GM12878 (cell line): ENCODE measurements around the gene ANK3. TPM values are rescaled to one million over a fixed set of nuclear protein-coding genes. Genes with fewer than 3 reads are reported as not detected.
A peak's percentile ranks its signal among the peaks of the same experiment; 100 is the strongest.

ENCODE experiments used
- ATAC-seq: fragments of 200-7000 bp; cut with Tn5 transposase; 3 replicates; pipeline ENCODE4 v1.9.1; 2020; ENCODE audit warnings: mild to moderate bottlenecking, moderate library complexity
- BruUV-seq: library from RNA; stranded (reverse); fragments of 400-500 nt; replicated peaks from 2 replicates; lab custom pipeline; 2021; lab: Mats Ljungman, UMichigan
- CTCF ChIA-PET: fragments of 300-600 bp; sonication (Branson Sonifier 250); formaldehyde crosslinking; extraction: SDS; loops from one replicate; lab custom pipeline; 2021; ENCODE audit warnings: inconsistent platforms; lab: Yijun Ruan, JAX
- POLR2A ChIA-PET: fragments of 350-600 bp; formaldehyde crosslinking; extraction: SDS; loops from one replicate; lab custom pipeline; 2021; ENCODE audit warnings: inconsistent platforms; lab: Charles Lee
- RAD21 ChIA-PET: fragments of 300-600 bp; sonication (Branson Sonifier 250); formaldehyde crosslinking; loops from one replicate; lab custom pipeline; 2023; ENCODE audit warnings: antibody characterized with exemption; ENCODE audit not compliant: unreplicated experiment; lab: Charles Lee
- SMC1A ChIA-PET: fragments of 300-600 bp; sonication (Branson Sonifier 250); formaldehyde crosslinking; loops from one replicate; lab custom pipeline; 2023; ENCODE audit not compliant: unreplicated experiment, uncharacterized antibody; lab: Charles Lee
- DNase-seq: peaks from one replicate; pipeline ENCODE4 v3.0.0-alpha.2; 2011; ENCODE audit warnings: low read depth, low spot score
- FAIRE-seq: peaks from 3 replicates; lab custom pipeline; 2011; peaks lifted over from hg19 to GRCh38; lab: Jason Lieb, UNC
- H2AFZ ChIP-seq: 2 replicates; pipeline ENCODE4 v1.6.0; 2011; ENCODE audit warnings: low read depth, low read length, control low read depth; ENCODE audit not compliant: control insufficient read depth
- H3K27ac ChIP-seq: 2 replicates; pipeline ENCODE4 v1.5.1; 2011; ENCODE audit warnings: control low read depth; ENCODE audit not compliant: control insufficient read depth, insufficient read depth
- H3K27me3 ChIP-seq, 2 experiments: replicated peaks in 1 of 2; 2 replicates each; pipeline versions ENCODE4 v1.6.0 to v1.6.1; 2011; ENCODE audit warnings: low read length in 1 of 2; ENCODE audit not compliant: control insufficient read depth in 2 of 2, insufficient read depth in 2 of 2
- H3K36me3 ChIP-seq, 2 experiments: 2 replicates each; pipeline ENCODE4 v1.5.1; 2011; ENCODE audit warnings: low read length in 1 of 2; ENCODE audit not compliant: control insufficient read depth in 2 of 2, insufficient read depth in 2 of 2
- H3K4me1 ChIP-seq: 2 replicates; pipeline ENCODE4 v1.6.1; 2011; ENCODE audit warnings: mild to moderate bottlenecking, low read length, moderate library complexity, mixed read lengths; ENCODE audit not compliant: control insufficient read depth, insufficient read depth
- H3K4me2 ChIP-seq: 2 replicates; pipeline ENCODE4 v1.6.0; 2011; ENCODE audit warnings: control low read depth; ENCODE audit not compliant: control insufficient read depth, insufficient read depth
- H3K4me3 ChIP-seq: fragments of 200-600 bp; sonication (generic); 2 replicates; pipeline ENCODE4 v1.5.1; 2016
- H3K79me2 ChIP-seq: 2 replicates; pipeline ENCODE4 v1.6.0; 2011; ENCODE audit warnings: low read length; ENCODE audit not compliant: control insufficient read depth, insufficient read depth
- H3K9ac ChIP-seq: 2 replicates; pipeline ENCODE4 v1.8.0; 2011; ENCODE audit warnings: low read length, control low read depth, mixed read lengths; ENCODE audit not compliant: control insufficient read depth, insufficient read depth
- H3K9me3 ChIP-seq: replicated peaks from 3 replicates; pipeline ENCODE4 v1.5.1; 2011; ENCODE audit warnings: mild to moderate bottlenecking, low read length; ENCODE audit not compliant: control insufficient read depth, insufficient read depth
- H4K20me1 ChIP-seq: 2 replicates; pipeline ENCODE4 v1.6.0; 2011; ENCODE audit not compliant: control insufficient read depth, insufficient read depth
- ATF7 ChIP-seq: fragments of 450-650 bp; IDR thresholded peaks from 2 replicates; pipeline ENCODE4 v1.6.1; 2016; ENCODE audit warnings: low read depth, mild to moderate bottlenecking
- BACH1 ChIP-seq: fragments of 450-650 bp; IDR thresholded peaks from 2 replicates; pipeline ENCODE4 v1.6.1; 2017; ENCODE audit warnings: mild to moderate bottlenecking, borderline replicate concordance
- CBX3 ChIP-seq: fragments of 200-600 bp; sonication (generic); IDR thresholded peaks from 2 replicates; pipeline ENCODE4 v1.6.1; 2016; ENCODE audit warnings: low read depth, borderline replicate concordance
- MEF2B ChIP-seq: fragments of 450-650 bp; IDR thresholded peaks from 2 replicates; pipeline ENCODE4 v1.6.1; 2018; ENCODE audit warnings: mild to moderate bottlenecking, moderate library complexity; ENCODE audit not compliant: partially characterized antibody, poor library complexity, severe bottlenecking
- NR2F1 ChIP-seq: fragments of 450-650 bp; conservative IDR thresholded peaks from 2 replicates; pipeline ENCODE4 v1.6.1; 2017; ENCODE audit warnings: mild to moderate bottlenecking
- POLR2A ChIP-seq: IDR thresholded peaks from 2 replicates; pipeline ENCODE4 v1.6.1; 2011; ENCODE audit warnings: low read depth, mild to moderate bottlenecking, low read length
- RUNX3 ChIP-seq: IDR thresholded peaks from 2 replicates; pipeline ENCODE4 v1.6.1; 2012; ENCODE audit warnings: low read length, inconsistent platforms
- SIX5 ChIP-seq: IDR thresholded peaks from 2 replicates; pipeline ENCODE4 v1.6.1; 2011; ENCODE audit warnings: mild to moderate bottlenecking, low read depth, low read length, moderate library complexity; ENCODE audit not compliant: severe bottlenecking
- SREBF2 ChIP-seq: IDR thresholded peaks from 2 replicates; pipeline ENCODE4 v1.6.1; 2012; ENCODE audit warnings: mild to moderate bottlenecking, low read length
- SRF ChIP-seq, 2 experiments: IDR thresholded peaks; 2 replicates each; pipeline ENCODE4 v1.6.1; 2011; ENCODE audit warnings: low read depth in 2 of 2, low read length in 2 of 2, mild to moderate bottlenecking in 1 of 2, moderate library complexity in 1 of 2
- TCF12 ChIP-seq: IDR thresholded peaks from 2 replicates; pipeline ENCODE4 v1.6.1; 2011; ENCODE audit warnings: low read depth, mild to moderate bottlenecking, low read length
- TCF7 ChIP-seq: IDR thresholded peaks from 2 replicates; pipeline ENCODE4 v1.6.1; 2014; ENCODE audit warnings: antibody characterized with exemption, borderline replicate concordance
- ZSCAN29 ChIP-seq: fragments of 450-650 bp; IDR thresholded peaks from 2 replicates; pipeline ENCODE4 v1.6.1; 2017; ENCODE audit warnings: mild to moderate bottlenecking, moderate library complexity
- in situ Hi-C: fragments of 300-500 bp; cut with MboI; formaldehyde crosslinking; loops from 9 replicates; pipeline ENCODE4 v1.14.3; 2018; ENCODE audit warnings: mixed read lengths
- intact Hi-C: fragments of 100-400 bp; cut with micrococcal nuclease; formaldehyde crosslinking; loops from one replicate; pipeline ENCODE4 v1.14.2; 2022; ENCODE audit not compliant: unreplicated experiment
- polyA plus RNA-seq, 11 experiments: library from polyadenylated mRNA; depleted of rRNA in 4 of 11; unstranded in 6 of 11; stranded (reverse) in 5 of 11; fragments of >200 nt; fragmentation: Nextera tagmentation in 4 of 11; fragmentation: Illumina TruSeq in 1 of 11; extraction: Ambion mirVana in 4 of 11; extraction: Trizol in 1 of 11; gene quantifications; 1 replicate in 1 of 11; 2 replicates in 10 of 11; pipeline versions ENCODE4 v1.2.1 to v1.2.3, GENCODE V29; 2011 to 2016; ENCODE audit warnings: inconsistent platforms in 2 of 11, missing spikeins in 2 of 11, low read depth in 1 of 11
- total RNA-seq, 4 experiments: library from RNA; depleted of rRNA in 3 of 4; stranded (reverse); fragments of >200 nt in 3 of 4; fragmentation: Illumina TruSeq in 1 of 4; extraction: Trizol in 1 of 4; gene quantifications; 2 replicates each; pipeline versions ENCODE4 v1.2.1 to v1.2.3, GENCODE V29; 2013 to 2021
- TF ChIP-seq, protein P1 (sequence below): fragments of 450-650 bp; IDR thresholded peaks from 2 replicates; pipeline ENCODE4 v1.6.1; 2014; ENCODE audit warnings: mild to moderate bottlenecking
- TF ChIP-seq, protein P2 (sequence below): IDR thresholded peaks from 2 replicates; pipeline ENCODE4 v1.6.1; 2011; ENCODE audit warnings: borderline replicate concordance, low read depth, mild to moderate bottlenecking, moderate library complexity, mixed read lengths, low read length; ENCODE audit not compliant: insufficient read depth; ENCODE audit errors: extremely low read length

The ANK3 gene
- total and polyA plus RNA-seq, 10 of the 15 experiments (the other 5 are each of a cell fraction or from before 2014, with no cell fraction given): 0.06 to 0.82 (median 0.20) TPM; not detected in 2

DNA sequence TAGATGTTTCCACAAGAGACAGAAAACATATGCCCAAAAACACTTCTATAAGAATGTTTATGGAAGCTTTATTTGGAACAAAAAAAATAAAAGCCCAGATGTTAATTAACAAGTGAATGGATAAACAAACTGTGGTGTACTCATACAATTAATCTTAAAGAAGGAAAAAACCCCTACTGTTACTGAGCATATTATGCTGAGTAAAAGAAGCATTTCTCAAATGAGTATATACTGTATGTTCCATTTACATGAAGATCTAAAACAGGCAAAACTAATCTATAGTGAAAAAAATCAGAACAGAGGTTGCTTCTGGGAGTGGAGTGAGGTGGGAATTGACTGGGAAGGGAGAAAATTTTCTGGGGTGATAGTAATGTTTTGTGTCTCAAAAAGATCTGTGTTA lies 15.5 kb upstream of the ANK3 start:
- CTCF ChIA-PET: interaction anchor here (0.9 kb wide), 1 partner anchor 23 kb away, joined by 3 read pairs; no protein-coding TSS in a partner anchor
- intact Hi-C loops (loop anchor here (5.0 kb wide), 1 partner anchor 53 kb away; no protein-coding TSS in a partner anchor), in situ Hi-C loops (no loop called here)
- TF ChIP-seq SREBF2 (no peak), NR2F1 (no peak), CBX3 (no peak), SIX5 (no peak), TCF12 (no peak), ATF7 (no peak), ZSCAN29 (no peak), MEF2B (no peak), SRF (IDR thresholded peaks at IDR 0.05; ENCODE audit: low read depth in 2 of 2, low read length in 2 of 2) (no peak), RUNX3 (no peak), BACH1 (no peak), TCF7 (no peak), POLR2A (no peak)
- TF ChIP-seq, protein P1, sequence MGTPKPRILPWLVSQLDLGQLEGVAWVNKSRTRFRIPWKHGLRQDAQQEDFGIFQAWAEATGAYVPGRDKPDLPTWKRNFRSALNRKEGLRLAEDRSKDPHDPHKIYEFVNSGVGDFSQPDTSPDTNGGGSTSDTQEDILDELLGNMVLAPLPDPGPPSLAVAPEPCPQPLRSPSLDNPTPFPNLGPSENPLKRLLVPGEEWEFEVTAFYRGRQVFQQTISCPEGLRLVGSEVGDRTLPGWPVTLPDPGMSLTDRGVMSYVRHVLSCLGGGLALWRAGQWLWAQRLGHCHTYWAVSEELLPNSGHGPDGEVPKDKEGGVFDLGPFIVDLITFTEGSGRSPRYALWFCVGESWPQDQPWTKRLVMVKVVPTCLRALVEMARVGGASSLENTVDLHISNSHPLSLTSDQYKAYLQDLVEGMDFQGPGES: no peak
- TF ChIP-seq, protein P2, sequence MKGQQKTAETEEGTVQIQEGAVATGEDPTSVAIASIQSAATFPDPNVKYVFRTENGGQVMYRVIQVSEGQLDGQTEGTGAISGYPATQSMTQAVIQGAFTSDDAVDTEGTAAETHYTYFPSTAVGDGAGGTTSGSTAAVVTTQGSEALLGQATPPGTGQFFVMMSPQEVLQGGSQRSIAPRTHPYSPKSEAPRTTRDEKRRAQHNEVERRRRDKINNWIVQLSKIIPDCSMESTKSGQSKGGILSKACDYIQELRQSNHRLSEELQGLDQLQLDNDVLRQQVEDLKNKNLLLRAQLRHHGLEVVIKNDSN: no peak
- DNase-seq (no peak), ATAC-seq (peak; percentile 34; the same call in 1 of the 3 replicates), FAIRE-seq (no peak)
- H3K9me3 ChIP-seq: no peaks in the 10 kb centered on the region
- H3K79me2 ChIP-seq: no peaks in the 10 kb centered on the region
- H3K4me3 ChIP-seq: no peak overlapping the region
- no peak overlapping the region for H3K27ac ChIP-seq
- H2AFZ ChIP-seq: no peak overlapping the region
- H3K9ac ChIP-seq: no peak overlapping the region
- no peaks in the 10 kb centered on the region for H4K20me1 ChIP-seq
- H3K4me2 ChIP-seq: no peak overlapping the region
- no TSS peak for BruUV-seq
- H3K36me3 ChIP-seq: no peaks in the 10 kb centered on the region
- RAD21 ChIA-PET: no interaction called here
- no peaks in the 10 kb centered on the region for H3K4me1 ChIP-seq
- no peaks in the 10 kb centered on the region for H3K27me3 ChIP-seq
- POLR2A ChIA-PET: no interaction called here
- SMC1A ChIA-PET: interaction anchor here (1.0 kb wide), 1 partner anchor 15 kb away, joined by 3 read pairs; no protein-coding TSS in a partner anchor
